GM19099 (cell line): ENCODE results near the gene TRAPPC2L.

Experiments
- POLR2A ChIP-seq: IDR thresholded peaks from 3 replicates; pipeline ENCODE4 v1.6.1; 2011; ENCODE audit warnings: low read depth; ENCODE audit not compliant: insufficient read length; ENCODE audit errors: extremely low read depth

TRAPPC2L gene

DNA sequence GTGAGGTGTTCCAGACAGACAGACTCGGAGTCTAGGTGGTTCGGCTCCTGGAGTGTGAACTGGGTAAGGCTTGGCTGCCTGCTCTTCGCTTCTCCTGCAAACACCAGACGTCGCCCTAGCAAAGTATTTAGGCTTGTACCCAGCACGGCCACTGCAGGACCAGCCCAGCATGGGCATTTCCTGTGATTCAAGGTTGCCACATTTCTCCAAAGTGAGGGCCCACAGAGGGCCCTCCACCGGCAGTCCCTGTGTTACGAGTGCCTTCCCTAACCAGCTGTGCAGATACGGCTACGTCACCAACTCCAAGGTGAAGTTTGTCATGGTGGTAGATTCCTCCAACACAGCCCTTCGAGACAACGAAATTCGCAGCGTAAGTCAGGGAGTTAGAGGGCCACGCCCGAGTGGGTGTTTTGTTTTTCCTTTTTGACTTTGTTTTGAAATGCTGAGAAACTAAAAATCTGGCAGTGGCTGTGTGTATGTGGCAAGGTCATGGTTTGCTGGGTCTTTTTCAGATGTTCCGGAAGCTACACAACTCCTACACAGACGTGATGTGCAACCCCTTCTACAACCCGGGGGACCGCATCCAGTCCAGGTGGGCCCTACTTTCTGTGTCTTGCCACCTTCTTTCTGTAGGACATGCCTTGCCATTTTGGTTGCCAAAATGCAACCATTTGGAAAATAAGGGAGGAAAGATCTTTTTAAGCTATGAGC is 2.6 kb downstream of the TRAPPC2L start:
- TF ChIP-seq POLR2A, result no peak

DNA sequence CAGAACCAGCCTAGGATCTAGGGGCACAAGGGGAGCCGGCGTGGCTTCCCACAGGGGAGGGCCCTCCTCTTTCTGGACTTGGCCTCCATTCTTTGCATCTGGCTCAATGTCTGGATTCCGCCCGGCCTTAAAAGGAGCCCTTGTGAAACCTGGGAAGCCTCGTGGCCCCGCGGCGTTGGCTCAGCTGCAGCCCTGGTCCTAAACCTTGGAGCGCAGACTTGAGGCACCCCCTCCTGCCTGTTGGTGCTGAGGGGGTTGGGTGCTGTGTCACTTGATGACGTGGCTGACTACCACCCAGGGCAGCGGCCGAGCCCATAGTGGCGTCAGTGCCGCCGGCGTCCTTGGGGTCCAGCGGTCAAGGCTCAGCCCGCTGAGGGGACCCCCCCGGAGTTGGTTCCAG is 4.4 kb downstream of the TRAPPC2L start:
- TF ChIP-seq POLR2A, result no peak

DNA sequence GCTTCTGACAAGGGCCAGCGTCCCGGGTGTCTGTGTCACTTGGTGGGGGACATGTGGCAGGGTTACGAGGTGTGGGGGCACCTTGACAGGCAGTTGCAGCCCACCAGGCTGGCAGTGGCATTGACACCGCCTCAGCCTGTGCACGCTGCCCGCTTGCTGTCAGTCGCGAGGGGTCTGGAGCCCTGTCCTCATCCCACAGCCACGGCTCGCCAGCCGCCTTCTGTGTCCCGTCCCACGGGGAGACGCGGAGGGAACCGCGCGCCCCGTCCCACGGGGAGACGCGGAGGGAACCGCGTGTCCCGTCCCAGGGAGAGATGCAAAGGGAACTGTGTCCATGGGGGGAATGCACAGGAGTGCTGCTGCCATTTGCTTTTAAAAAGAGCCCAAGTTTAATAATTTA is 6.0 kb downstream of the TRAPPC2L start:
- TF ChIP-seq POLR2A, result no peak

DNA sequence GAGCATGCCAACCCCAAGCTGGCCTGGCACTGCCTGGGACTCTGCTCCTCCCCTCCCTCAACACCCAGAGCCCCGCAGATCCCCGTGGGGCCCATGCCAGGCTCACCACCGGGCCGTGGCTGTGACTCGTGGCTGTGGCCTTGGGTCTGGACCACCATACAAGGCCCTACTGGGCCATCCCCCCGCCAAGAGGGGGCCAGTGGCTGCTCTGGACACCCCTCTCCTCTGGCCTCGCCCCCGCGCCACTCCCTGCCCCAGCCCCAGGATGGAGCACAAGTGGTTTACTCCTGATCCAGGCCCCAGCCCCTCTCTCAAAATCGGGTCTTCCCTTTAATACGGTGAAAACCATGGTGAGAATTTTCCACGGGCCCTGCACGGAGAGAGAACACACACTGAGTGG is 6.5 kb downstream of the TRAPPC2L start:
- no peak for TF ChIP-seq POLR2A

DNA sequence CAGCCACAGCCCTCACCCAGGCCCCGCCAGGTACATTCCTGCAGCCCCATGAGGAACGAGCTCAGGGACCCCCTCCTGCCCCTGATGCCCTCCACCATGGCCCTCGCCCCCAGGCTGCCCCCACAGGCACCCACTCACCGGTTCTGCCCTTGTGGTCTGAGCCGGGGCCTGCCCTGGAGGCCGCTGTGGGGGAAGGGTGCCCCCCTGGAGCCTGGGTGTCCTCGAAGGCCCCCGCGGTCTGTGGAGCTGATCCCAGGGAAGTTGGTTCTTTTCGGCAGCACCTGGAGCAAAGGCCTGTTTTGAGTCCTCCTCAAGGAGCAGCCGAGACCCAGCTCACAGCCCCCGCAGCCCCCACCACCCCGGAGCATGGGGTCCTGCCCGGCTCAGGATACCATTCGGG is 7.2 kb downstream of the TRAPPC2L start:
- TF ChIP-seq POLR2A, result no peak

DNA sequence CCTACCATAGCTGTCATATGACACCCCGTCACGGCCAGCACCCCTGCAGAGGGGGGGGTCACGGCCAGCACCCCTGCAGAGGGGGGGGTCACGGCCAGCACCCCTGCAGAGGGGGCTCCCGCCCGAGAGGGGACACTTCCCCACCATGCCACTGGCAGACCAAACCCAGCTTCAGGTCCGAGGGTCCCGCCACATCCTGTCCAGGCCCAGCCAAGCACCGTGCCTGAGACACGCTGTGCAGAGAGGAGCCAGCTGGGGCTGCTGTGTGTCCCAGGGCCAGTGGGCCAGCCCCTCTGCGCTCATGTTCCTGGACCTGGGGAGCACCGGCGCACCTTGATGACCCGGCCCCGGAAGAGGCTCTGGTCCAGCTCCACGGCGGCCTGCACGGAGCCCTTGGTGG is 7.6 kb downstream of the TRAPPC2L start:
- no peak for TF ChIP-seq POLR2A

DNA sequence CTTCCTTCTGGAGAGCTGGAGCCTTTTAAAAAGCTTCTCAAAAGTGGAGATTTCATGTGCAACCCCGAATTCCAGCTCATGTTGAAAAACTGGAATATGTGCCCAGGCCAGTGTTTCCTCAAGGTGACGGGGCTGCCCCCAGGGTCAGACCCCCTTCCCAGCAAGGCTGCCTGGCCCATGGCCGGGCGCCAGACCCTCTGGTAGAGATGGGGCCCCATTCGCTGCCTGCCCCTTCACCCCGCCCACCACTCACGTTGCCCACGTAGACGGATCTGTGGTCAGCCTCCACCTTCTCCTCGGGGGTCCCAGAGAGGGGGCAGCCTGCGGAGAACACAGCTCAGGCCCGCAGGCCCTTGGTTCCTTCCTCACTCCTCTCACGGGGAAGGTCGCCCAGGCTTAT is 8.4 kb downstream of the TRAPPC2L start:
- TF ChIP-seq POLR2A, result no peak

DNA sequence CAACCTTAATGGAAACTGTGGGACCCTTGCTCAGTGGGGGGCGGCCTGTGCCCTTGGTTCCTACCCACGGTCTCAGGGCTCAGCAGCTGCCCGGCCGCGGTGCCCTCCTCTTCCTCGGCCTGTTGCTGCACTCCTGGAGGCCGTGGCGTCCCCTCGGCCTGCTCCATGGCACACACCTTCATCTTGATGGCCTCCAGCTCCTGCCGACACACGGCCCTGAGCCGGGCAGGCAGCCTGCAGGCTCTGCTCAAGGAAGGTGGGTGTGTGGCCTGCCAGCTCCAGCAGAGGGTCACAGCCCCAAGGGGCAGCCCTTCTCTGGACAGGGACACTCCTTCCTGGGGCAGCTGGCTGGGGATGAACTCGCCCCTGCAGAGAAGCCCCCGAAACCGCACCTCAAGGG is 8.8 kb downstream of the TRAPPC2L start:
- no peak for TF ChIP-seq POLR2A

DNA sequence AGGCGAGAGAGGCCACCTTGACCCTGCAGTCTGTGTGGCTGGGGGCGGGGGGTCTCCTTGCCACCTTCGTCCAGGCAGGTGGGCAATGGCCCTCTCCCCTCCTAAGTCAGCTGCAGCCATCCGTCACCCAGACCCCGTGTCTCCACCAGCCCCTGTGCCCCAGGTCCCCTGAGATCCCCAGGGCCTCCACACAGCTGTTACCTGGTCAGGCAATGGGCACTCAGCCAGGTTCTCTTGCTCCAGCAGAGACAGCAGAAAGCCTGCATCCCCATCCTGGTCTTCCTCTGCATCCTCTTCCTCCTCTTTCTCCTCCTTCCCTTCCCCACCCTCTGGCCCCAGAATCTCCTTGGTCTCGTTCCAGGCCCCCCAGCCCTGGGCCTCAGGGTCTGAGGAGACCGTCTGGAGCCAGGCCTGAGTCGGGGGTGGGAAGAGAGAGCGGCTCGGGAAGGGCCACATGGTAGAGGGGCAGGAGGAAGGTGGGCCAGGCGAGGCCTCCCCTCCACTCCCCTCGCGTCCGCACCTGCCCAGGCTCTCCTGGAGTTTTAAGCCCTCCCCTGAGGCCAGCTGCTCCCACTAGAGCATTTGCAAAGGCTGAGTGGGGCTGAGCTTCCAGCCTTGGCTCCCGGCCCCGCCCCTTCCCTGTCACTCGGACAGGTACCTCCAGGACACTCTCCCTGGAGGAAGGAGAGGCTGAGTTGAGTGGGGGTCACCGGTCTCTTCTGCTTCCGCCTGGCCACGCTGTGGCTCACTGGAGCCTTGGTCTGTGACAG is 9.4 kb downstream of the TRAPPC2L start, which contains the start of gene PABPN1L:
PABPN1L (minus strand) TSS at position 510 of the 770 bp plus-strand sequence; CDS start at position 456, 54 bp downstream.
- TF ChIP-seq POLR2A, result no peak

DNA sequence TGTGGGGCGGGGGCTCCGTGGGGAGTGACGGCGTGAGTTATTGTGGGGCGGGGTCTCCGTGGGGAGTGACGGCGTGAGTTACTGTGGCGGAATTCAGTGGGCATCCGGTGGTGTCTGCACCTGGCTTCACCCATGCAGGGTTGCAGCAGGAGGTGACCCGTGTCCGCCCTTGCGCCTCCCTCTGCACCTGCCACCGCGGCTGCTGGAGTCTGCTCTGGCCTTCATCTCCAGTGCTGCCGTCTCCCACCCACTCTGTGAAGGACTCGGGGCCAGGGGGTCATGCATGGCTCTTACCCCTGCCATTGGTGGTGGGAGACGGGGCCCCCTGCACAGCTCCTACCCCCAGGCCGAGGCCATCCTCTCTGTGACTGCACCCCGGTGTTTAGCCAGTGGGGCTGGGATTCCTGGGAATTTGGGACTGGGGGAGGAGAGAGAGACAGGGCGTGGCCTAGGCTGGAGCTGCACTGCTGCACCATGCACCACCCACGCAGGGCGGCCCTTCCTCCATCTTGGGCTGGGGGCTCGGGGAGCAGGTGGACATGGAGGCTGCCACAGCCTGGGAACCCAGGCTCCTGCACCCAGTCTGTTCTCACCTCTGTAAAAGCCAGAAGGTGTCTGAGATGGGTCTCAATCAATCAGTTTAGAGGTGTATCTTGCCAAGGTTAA is 10.8 kb downstream of the TRAPPC2L start:
- no peak for TF ChIP-seq POLR2A

DNA sequence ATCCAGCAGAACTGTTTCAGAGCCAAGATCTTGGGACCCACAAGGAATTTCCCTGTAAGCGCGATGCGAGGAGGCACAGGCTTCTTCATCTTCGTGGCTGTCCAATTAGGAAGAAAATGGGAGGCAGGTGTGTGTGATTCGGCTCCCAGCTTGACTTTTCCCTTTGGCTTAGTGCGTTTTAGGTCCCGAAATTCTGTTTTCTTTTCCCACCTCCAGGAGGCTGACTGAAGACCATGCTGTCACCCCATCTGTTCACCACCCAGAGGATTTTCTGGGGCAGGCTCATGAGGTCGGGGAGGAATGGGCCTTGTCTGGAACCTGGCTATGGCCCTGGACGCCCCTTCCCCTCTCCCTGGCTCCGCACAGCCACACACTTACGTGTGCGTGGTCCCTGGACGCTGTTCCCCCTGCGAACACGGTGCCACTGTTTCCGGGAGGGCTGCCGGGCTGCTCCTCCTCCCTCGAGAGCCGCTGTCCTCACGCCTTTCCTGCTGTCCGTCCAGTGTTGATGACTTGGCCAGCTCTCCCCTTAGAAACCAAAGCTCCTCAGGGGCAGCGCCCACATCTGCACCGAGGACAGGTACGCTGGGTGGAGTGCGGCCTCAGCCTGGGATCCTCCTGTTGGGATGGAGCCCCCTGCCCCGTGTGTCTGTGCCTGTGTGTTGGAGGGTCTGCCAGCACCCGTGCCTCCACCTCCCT is 12.2 kb downstream of the TRAPPC2L start:
- no peak for TF ChIP-seq POLR2A

DNA sequence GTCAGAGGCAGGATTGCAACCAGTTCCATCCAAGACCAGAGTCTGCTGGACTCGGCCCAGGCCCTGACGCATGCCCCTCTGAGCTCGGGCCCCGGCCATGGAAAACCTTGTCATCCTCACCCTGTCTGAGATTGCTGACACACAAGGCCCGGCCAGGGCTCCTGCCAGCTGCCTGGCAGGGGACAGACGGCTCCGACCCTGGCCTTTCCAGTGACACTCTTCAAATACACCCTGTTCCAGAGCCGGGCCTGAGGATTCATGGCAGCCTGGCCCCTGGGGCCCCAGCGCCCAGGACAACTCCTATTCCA is 12.7 kb downstream of the TRAPPC2L start:
- TF ChIP-seq POLR2A, result no peak

DNA sequence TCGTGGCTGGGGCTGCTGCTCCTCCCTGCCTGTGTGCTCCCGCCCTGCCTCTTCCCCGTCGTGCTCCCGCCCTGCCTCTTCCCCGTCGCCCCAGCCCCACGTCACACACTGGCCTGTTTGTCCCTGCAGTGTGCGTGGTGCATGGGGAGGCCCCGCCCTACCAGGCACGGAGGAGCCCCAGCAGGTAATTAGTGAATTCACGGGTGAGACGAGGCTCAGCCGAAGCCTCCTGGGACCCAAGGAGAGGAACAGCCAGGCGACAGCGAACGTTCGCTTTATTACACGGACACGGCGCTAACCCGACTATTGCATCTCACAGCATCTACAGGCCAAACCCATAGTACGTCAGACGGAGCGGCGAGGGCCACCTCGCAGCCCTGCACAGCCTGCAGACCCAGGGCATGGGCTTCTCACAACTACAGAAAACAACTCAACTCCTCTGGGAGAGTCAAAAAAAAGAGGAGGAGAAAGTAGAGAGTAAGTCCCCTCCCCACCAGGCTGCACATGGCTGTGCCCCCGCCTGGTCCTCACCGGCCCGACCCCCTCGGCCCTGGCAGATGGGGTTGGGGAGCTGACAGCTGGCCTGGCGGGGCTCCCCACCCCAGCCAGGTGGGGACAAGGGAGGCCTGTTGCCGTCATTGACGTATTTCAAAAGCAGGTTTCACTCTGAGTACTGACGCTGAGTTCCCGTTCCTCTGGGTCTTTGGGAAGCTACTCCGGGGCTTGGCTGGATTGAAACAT is 13.9 kb downstream of the TRAPPC2L start:
- no peak for TF ChIP-seq POLR2A

DNA sequence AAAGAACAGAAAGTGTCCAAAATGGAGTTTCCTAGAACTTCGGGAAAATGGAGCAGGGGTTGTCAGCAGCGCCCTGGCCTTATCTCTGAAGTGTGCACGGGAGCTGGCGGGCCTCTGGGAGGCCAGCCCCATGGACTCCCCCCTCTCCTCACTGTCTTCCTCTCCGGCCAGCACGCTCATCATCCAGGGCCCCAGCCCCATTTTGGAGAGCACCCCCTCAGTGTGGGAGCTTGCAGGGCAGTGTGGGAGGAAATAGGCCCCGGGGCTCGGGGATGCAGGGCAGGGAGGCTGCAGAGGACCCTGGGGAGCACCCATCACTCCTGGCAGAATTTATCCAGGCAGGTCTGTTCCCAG is 14.4 kb downstream of the TRAPPC2L start:
- no peak for TF ChIP-seq POLR2A
